Thyroid gland (tissue), 4 donors: Measurements from ENCODE around the gene KRT85. TPM values are rescaled to one million over a fixed set of nuclear protein-coding genes. Genes with fewer than 3 reads are reported as not detected.

Source experiments
- DNase-seq, 2 donors: peaks; one replicate each; pipeline ENCODE4 v3.0.0-alpha.2; 2019
- H3K27ac ChIP-seq, 3 donors: fragments of 200-600 bp; sonication (generic); 1 replicate in 2 of 3; 2 replicates in 1 of 3; pipeline ENCODE4 v1.5.1; 2016 to 2019; ENCODE audit warnings: mild to moderate bottlenecking in 1 of 3, moderate library complexity in 1 of 3
- H3K27me3 ChIP-seq: fragments of 200-600 bp; sonication (generic); one replicate; pipeline ENCODE4 v1.5.1; 2019
- H3K36me3 ChIP-seq, 2 donors: fragments of 200-600 bp; sonication (generic); one replicate each; pipeline ENCODE4 v1.5.1; 2016 to 2019
- H3K4me1 ChIP-seq, 2 donors: fragments of 200-600 bp; sonication (generic); one replicate each; pipeline ENCODE4 v1.5.1; 2017 to 2019
- H3K4me3 ChIP-seq, 3 donors: fragments of 200-600 bp; sonication (generic); replicated peaks in 1 of 3; 1 replicate in 2 of 3; 2 replicates in 1 of 3; pipeline ENCODE4 v1.5.1; 2016; ENCODE audit warnings: mild to moderate bottlenecking in 1 of 3
- H3K9me3 ChIP-seq: fragments of 200-600 bp; sonication (generic); one replicate; pipeline ENCODE4 v1.5.1; 2017
- POLR2A ChIP-seq, 2 donors: fragments of 450-650 bp; IDR thresholded peaks; one replicate each; pipeline ENCODE4 v1.6.1; 2017; ENCODE audit warnings: antibody characterized with exemption in 2 of 2, mild to moderate bottlenecking in 2 of 2, moderate library complexity in 1 of 2
- WGBS, 2 donors: methylation state at CpG; one replicate each; pipeline ENCODE4 v1.1.5; 2017; 5-methylcytosine and 5-hydroxymethylcytosine counted together
- intact Hi-C: fragments of 100-400 bp; cut with DNase I; formaldehyde crosslinking; loops from one replicate; pipeline ENCODE4 v1.15.1; 2023
- total RNA-seq, 4 donors: library from RNA; depleted of rRNA; stranded (reverse); fragments of >200 nt; gene quantifications; one replicate each; pipeline ENCODE4 v1.2.3, GENCODE V29; 2016
- TF ChIP-seq, protein P1 (sequence below), 6 experiments: fragments of 200-600 bp in 3 of 6; fragments of 450-650 bp in 3 of 6; sonication (generic) in 3 of 6; IDR thresholded peaks; one replicate each; pipeline ENCODE4 v1.5.1; 2016 to 2019; ENCODE audit warnings: antibody characterized with exemption in 6 of 6, mild to moderate bottlenecking in 2 of 6, inconsistent platforms in 1 of 6, moderate library complexity in 1 of 6

KRT85 gene
- total RNA-seq, 4 donors from 2014 or later: not detected

DNA sequence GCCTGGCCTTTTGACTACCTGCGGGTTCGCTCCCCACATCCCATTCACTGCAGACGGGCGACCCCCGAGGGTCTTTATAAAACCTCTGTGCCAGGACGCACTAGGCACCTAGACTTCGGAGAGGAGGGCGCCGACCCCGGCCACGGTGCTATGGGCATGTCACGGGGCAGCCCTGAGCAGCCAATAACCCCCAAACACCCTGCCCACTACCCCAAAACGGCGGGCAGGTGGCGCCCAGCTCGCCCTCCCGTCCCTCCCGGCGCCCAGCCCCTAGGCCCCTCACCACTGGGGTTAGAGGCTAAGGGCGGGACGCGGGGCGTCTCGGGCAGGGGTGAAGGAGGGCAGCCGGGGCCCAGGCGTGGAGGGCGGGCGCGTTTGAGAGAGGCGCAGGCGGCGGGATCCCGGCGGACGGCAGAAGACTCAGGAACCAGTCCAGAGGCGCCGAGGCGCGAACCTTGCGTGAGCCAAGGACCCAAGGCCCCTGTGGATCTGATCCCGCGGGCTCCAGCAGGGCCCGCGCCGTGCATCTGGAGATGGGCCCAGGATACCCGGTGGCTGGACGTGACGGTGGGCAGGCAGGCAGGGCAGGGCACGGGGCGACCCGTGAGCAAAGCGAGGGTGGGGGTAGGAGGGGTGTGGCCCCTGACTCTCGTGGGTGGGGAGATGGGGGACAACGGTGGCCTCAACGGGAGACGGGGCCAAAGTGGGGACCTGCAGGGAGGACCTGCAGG lies 11.1 kb downstream of the KRT85 start:
- intact Hi-C loops: no loop called here
- no peaks in the 10 kb centered on the region for H3K36me3 ChIP-seq
- no peak for DNase-seq
- TF ChIP-seq POLR2A (IDR thresholded peaks at IDR 0.05): no peak
- TF ChIP-seq, protein P1, sequence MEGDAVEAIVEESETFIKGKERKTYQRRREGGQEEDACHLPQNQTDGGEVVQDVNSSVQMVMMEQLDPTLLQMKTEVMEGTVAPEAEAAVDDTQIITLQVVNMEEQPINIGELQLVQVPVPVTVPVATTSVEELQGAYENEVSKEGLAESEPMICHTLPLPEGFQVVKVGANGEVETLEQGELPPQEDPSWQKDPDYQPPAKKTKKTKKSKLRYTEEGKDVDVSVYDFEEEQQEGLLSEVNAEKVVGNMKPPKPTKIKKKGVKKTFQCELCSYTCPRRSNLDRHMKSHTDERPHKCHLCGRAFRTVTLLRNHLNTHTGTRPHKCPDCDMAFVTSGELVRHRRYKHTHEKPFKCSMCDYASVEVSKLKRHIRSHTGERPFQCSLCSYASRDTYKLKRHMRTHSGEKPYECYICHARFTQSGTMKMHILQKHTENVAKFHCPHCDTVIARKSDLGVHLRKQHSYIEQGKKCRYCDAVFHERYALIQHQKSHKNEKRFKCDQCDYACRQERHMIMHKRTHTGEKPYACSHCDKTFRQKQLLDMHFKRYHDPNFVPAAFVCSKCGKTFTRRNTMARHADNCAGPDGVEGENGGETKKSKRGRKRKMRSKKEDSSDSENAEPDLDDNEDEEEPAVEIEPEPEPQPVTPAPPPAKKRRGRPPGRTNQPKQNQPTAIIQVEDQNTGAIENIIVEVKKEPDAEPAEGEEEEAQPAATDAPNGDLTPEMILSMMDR (IDR thresholded peaks at IDR 0.05): no peak
- no peaks in the 10 kb centered on the region for H3K9me3 ChIP-seq
- H3K27me3 ChIP-seq: no peaks in the 10 kb centered on the region
- no peak overlapping the region for H3K4me3 ChIP-seq
- 92% methylated on average over 22 to 39 of the region's 56 CpGs for WGBS, 2 donors
- H3K4me1 ChIP-seq: peaks cover 24 to 37% of the 10 kb centered on the region in 2 donors
- no peak overlapping the region for H3K27ac ChIP-seq

DNA sequence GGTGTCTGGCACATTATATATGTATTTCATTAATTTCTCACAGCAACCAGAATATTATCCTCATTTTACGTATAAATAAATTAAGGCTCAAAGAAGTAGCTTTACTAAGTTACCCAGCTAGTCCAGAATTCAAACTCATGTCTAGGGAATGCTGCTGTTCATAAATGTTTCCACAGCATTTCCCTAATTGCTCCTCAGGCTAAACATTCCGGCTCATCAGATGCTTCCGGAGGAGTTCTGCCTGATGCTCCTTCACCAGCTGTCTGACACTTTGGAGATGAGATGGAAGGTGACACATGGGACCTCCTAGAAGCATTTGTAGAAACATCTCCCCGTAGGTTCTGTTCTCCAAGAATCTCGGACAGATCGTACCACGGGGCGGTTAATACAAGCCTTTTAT lies 12.1 kb downstream of the KRT85 start:
- no peak overlapping the region for H3K4me3 ChIP-seq
- no peaks in the 10 kb centered on the region for H3K36me3 ChIP-seq
- peaks cover 33 to 38% of the 10 kb centered on the region in 2 donors for H3K4me1 ChIP-seq
- H3K27ac ChIP-seq: no peak overlapping the region
- WGBS, 2 donors: 95% methylated on average over 8 of the region's 8 CpGs
- H3K9me3 ChIP-seq: no peaks in the 10 kb centered on the region
- no peak for DNase-seq
- no peaks in the 10 kb centered on the region for H3K27me3 ChIP-seq
- intact Hi-C loops: no loop called here
- TF ChIP-seq, protein P1 (IDR thresholded peaks at IDR 0.05): no peak
- no peak for TF ChIP-seq POLR2A (IDR thresholded peaks at IDR 0.05)

DNA sequence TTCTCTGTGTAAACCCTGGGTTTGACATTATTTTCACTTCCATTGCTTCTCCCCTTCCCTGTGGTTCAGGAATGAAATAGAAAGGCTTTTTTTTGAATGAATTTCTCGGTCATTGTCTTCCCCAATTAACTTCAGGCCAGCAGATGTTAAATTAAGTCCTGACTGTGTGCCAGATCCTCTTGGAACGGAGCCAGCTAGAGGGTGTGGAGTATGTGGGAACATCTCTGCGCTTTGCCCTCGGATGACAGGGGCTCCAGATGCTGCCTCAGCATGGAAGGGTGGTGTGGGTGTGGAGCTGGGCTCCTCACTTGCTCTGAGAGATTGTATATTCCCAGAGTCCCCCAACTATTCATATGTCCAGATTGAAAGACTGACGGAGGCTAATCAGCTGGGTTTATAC lies 13.1 kb downstream of the KRT85 start:
- H3K9me3 ChIP-seq: no peaks in the 10 kb centered on the region
- peaks cover 42 to 45% of the 10 kb centered on the region in 2 donors for H3K4me1 ChIP-seq
- no peaks in the 10 kb centered on the region for H3K27me3 ChIP-seq
- 51 to 52% methylated on average over 5 of the region's 5 CpGs for WGBS, 2 donors
- intact Hi-C loops: no loop called here
- no peaks in the 10 kb centered on the region for H3K36me3 ChIP-seq
- H3K4me3 ChIP-seq: no peak overlapping the region
- TF ChIP-seq, protein P1 (IDR thresholded peaks at IDR 0.05): no peak
- TF ChIP-seq POLR2A (IDR thresholded peaks at IDR 0.05): no peak
- no peak for DNase-seq
- no peak overlapping the region for H3K27ac ChIP-seq

DNA sequence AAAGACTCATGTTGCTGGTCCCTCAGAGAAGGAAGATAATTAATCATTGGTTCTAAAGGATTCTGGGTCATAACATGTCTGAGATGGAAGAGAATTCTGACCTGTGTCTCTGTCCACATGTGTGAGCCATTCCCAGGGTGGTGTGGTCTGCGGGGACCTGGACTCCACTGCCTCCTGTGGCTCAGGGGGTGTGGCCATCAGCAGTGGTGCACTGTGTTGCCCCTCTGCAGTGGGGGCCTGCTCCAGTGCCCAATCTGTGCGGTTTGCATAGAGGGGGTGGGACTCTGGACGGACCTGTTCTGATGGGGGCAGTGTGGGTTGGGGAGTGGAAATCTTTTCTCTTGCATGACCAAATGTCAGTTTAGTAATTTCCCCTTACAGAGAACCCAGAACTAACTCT lies 13.5 kb downstream of the KRT85 start:
- no peaks in the 10 kb centered on the region for H3K27me3 ChIP-seq
- peaks cover 42 to 48% of the 10 kb centered on the region in 2 donors for H3K4me1 ChIP-seq
- TF ChIP-seq, protein P1 (IDR thresholded peaks at IDR 0.05): no peak
- no peak for TF ChIP-seq POLR2A (IDR thresholded peaks at IDR 0.05)
- no peaks in the 10 kb centered on the region for H3K36me3 ChIP-seq
- no peak for DNase-seq
- H3K4me3 ChIP-seq: no peak overlapping the region
- H3K9me3 ChIP-seq: no peaks in the 10 kb centered on the region
- peak overlapping the region in 2 of 3 donors; percentile 93 to 95 for H3K27ac ChIP-seq
- 56 to 61% methylated on average over 3 of the region's 3 CpGs for WGBS, 2 donors
- intact Hi-C loops: no loop called here

DNA sequence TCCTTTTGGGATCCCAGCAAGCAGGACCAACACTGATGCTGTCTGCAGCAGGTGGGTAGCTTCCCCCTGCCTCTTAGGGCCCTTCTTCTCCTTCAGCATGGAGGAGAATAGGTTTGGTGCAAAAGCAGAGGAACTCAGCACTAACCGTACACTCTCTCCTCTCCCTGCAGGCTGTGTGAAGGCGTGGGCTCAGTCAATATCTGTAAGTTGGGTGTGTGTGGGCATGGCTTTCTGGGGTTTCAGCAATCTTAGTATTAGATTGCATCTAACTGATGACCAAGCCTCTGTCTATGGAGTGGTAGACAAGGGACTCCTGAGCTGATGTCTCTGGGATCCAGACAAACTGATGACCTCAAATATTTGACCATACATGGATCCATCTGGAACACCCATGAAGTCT lies 14.3 kb downstream of the KRT85 start:
- 81 to 100% methylated on average over 2 of the region's 2 CpGs for WGBS, 2 donors
- Histone ChIP-seq H3K36me3 (no peaks in the 10 kb centered on the region), H3K27ac (peak overlapping the region; percentile 70 to 95 (median 93)), H3K4me3 (no peak overlapping the region), H3K4me1 (peaks cover 47 to 53% of the 10 kb centered on the region in 2 donors), H3K27me3 (no peaks in the 10 kb centered on the region), H3K9me3 (no peaks in the 10 kb centered on the region)
- intact Hi-C loops: no loop called here
- no peak for DNase-seq
- TF ChIP-seq, protein P1 (IDR thresholded peaks at IDR 0.05): no peak
- no peak for TF ChIP-seq POLR2A (IDR thresholded peaks at IDR 0.05)
